Iris pigment epithelial cell (primary cell): ENCODE results near the gene ACTR2.
"Not testable (repeated sequence)": the region's sequence is repeated elsewhere in the genome, so short reads cannot be mapped to it uniquely, and the experiment has no call there.

Source experiments
- DNase-seq: peaks from one replicate; pipeline ENCODE4 v3.0.0-alpha.2; 2011; ENCODE audit warnings: low read depth

The ACTR2 gene

DNA sequence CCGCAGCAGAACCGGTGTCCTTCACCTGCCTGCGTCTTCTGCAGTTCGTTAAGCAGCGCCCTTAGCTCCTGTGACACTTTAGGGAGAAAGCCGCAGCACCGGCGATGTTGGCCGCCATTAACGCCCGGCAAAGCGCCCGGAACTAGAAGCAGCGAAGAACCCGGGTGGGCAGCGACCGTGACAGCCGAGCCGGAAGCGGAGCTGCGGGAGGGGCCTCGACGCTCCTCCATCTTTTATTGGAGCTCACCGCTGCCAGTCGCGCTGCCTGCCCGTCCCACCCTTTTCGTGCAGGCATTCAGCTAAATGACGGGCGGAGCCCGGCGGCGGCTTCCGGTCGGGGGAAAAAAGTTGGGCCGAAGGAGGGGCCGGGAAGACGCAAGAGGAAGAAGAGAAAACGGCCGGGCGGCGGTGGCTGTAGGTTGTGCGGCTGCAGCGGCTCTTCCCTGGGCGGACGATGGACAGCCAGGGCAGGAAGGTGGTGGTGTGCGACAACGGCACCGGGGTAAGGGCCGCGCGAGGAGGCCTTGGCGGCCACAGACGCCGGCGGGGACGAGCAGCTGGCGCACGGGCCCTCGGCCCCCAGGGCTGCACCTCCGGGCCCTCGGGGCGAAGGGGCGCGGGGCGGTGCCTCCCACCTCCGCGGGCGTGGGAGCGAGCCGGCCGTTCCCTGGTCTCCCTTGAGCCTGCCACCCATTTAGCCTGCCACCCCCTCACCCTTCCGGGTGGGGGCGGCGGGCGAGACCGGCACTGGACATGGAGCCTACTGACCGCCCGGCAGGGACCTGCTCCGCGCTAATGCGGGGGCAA, at the start of gene ACTR2:
Gene ACTR2 (plus strand): TSS at position 376 of the 807 bp plus-strand sequence. CDS start 79 bp downstream, at position 455.
- peak; percentile 98 for DNase-seq

DNA sequence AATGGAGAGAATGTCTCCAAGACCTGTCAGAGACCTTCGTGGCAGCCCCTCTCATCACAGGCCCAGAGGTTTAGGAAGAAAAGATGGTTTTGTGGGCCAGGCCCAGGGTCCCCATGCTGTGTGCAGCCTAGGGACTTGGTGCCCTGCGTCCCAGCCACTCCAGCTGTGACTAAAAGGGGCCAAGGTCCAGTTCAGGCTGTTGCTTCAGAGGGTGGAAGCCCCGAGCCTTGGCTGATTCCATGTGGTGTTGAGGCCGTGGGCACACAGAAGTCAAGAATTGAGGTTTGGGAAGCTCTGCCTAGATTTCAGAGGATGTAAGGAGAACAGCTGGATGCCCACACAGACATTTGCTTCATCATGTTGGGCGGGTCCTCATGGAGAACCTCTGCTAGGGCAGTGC, 45.1 kb upstream of the ACTR2 start:
- no peak for DNase-seq

DNA sequence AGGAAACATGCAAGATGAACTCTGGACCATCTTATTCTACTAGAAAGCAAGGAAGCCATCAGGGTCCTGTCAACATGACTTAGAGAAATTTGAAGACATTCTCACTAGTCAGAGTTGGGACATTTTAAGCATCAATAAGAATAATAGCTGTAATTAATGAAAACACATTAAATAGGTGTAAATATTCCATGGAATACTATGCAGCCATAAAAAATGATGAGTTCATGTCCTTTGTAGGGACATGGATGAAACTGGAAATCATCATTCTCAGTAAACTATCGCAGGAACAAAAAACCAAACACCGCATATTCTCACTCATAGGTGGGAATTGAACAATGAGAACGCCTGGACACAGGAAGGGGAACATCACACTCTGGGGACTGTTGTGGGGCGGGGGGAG, 44.2 kb upstream of the ACTR2 start:
- DNase-seq = not testable (repeated sequence)

DNA sequence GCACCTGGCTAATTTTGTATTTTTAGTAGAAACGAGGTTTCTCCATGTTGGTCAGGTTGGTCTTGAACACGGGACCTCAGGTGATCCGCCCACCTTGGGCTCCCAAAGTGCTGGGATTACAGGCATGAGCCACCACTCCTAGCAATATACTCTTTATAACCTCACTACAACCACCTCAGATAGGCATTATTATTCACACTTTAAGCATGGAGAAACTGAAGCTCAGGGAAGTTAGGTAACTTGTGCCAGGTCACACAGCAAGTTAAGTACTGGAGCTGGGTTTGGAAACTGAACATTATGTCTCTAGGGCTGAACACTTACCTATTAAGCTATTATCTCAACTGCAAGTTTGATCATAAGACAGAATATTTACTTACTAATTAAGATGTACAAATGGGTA, 42.6 kb upstream of the ACTR2 start:
- DNase-seq = no peak

DNA sequence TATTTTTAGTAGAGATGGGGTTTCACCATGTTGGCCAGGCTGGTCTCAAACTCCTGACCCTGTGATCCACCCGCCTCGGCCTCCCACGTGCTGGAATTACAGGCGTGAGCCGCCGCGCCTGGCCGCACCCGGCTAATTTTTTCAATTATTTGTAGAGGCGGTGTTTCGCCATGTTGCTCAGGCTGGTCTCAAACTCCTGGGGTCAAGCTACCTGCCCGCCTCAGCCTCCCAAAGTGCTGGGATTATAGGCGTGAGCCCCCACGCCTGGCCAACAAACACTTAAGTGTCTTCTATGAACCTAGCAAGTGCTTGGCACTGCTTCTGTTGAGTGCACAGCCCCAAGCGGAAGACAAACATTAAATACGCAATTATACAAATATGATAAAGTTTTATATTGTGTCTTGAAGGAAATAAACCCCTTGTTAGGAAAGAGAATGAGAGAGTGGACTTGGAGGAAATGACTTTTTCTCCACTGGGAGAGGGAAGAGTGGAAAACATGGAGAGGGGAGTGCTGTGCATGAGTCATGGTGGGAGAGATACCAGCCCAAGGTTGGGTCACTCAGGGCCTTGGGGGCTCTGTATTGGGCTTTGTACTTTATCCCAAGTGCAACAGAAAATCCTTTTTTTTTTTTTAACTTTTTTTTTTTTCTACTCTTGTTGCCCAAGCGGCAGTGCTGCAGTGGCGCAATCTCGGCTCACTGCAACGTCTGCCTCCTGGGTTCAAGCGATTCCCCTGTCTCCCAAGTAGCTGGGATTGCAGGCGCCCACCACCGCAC, 41.4 kb upstream of the ACTR2 start:
- DNase-seq = no peak

DNA sequence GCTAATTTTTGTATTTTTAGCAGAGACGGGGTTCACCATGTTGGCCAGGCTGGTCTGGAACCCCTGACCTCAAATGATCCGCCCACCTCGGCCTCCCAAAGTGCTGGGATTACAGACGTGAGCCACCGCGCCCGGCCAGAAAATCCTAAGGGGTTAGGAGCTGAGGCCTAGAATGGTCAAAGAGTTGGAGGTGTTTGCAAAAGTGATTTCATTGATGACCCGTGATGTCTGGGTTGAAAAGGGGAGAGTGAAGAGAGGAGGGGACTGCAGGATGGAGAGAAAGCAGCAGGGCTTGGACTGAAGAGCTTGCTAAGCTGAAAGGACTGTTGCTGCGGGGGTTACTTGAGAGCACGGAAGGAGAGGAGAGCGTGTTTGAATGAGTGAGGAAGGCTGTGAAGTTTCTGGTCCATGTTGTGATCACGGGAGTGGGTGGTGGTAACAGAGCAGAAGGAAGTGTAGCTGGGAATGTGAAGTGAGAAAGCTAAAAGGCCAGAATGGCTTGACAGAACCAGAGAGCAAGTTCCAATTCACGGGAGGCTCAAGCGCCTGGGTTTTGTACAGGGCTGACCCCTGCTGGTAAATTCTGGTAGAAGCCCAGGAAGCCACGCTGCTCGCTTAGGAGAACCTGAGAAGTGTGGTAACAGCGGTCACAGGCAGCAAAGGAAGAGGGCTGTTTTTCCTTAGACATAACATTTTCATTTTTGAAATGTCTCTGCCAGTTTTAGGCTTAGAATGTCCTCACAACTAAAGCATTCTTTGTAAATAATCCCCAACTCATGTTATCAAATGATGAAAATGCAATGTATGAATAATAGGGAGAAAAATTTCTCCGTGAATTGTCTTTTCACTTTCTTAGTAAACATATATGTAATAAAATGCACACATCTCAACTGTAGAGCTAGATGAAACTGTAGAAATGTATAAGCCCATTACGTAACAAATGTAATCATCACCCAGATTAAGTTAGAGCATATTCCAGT, 40.5 kb upstream of the ACTR2 start:
- DNase-seq = peak; percentile 85

DNA sequence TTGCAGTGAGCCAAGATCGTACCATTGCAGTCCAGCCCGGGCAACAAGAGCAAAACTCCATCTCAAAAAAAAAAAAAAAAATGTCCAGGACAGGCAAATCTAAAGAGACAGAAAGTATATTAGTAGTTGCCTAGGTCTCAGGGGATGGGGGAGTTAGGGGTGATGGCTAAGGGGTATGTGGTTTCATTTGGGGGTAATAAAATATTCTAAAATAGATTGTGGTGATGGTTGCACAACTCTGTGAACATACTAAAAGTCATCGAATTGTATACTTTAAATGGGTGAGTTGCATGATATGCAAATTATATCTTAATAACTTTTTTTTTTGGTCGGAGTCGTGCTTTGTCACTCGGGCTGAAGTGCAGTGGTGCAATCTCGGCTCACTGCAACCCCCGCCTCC, 34.2 kb upstream of the ACTR2 start:
- no peak for DNase-seq

DNA sequence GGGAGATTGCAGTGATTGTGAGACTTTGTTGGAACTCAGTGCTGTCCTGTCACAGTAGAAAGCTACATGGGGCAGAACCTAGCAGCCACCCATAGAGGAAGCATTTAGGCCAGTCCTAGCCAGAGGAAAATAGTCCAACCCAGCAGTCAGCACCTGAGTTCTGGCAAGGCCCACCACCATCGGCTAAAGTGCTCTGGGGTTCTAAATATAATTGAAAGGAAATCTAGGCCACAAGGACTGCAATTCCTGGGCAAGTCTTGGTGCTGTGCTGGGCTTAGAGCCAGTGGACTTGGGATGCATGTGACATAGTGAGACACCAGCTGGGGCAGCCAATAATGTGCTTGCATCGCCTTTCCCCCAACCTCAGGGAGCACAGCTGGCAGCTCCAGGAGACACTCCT, 28.9 kb upstream of the ACTR2 start:
- no peak for DNase-seq

DNA sequence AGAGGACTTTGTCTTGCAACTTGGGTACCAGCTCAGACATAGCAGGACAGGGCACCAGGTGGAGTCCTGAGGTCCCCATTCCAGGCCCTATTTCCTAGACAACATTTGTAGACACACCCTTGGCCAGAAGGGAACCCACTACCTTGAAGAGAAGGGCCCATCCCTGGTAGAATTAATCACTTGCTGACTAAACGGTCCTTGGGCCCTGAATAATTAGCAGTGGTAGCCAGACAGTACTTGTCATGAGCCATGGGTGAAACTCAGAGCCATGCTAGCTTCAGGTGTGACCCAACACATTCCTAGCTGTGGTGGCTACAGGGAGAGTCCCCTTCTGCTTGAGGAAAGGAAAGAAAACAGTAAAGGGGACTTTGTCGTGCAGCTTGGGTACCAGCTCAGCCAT, 28.5 kb upstream of the ACTR2 start:
- DNase-seq = no peak

DNA sequence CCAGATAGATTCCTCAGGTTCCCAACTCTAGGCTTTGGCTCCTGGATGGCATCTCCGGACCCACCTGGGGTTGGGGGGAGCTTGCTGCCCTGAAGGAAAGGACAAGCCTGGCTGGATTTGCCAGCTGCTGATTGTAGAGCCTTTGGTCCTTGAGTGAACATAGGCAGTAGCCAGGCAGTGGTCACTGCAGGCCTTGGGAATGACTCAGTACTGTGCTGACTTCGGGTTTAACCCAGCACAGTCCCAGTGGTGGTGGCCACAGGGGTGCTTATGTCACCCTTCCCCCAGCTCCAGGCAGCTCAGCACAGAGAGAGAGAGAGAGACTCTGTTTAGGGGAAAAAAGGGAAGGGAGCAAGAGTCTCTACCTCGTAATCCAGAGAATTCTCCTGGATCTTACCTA, 27.7 kb upstream of the ACTR2 start:
- peak; percentile 41 for DNase-seq

DNA sequence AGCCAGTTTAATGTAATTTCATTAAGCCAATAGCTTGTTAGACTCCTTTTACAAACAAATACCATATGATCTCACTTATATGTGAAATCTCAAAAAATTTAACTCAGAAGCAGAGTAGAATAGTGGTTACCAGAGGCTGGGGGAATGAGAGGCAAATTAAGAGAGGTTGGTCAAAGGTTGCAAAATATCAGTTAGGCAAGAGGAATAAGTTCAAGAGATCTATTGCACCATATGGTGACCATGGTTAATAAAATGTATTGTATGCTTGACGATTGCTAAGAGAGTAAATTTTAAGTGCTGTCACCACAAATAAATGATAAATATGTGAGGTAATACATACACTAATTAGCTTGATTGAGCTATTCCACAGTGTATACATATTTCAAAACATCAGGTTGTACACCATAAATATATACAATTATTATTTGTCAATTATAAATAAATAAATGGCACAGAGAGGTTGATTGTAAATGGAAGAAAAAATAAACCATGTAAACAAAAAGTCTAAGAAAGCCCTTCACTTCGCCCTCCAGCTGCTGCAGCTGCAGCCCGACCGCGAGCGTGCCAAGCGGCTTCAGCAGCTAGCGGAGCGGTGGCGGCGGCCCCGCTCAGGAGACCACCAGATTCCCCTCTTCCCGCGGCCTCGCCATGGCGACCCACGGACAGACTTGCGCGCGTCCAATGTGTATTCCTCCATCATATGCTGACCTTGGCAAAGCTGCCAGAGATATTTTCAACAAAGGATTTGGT, 23.0 kb upstream of the ACTR2 start:
- no peak for DNase-seq

DNA sequence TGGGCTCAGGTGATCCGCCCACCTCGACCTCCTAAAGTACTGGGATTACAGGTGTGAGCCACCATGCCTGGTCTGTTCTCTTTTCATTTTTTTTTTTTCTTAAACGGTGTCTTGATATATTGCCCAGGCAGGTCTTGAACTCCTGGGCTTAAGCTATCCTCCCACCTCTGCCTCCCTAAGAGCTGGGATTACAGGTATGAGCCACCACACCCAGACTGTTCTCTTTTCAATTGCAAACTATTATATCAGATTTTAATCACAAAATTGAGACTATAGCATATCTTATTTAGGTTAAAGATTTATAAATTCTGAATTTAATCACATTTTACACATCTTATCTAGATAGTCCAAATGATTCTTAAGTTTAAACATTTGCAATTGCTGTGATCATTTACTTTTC, 15.5 kb upstream of the ACTR2 start:
- no peak for DNase-seq

DNA sequence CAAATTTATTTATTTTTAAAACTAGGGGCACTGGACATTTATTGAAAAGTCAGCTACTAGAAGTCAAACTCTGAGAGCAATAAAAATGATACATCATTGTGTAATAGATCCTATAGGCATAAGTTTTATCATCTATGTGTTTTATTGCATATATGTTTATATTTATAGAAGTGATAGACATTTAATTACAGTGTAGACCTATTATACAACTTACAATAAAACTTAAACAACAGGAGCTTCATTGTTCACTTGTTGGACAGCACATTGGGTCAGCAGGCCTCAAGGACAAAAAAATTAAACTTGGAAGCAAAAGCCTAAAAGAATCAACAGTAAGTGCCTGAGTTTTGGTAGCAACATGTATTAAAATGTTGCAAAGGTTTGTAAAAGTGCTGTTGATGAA, 15.0 kb upstream of the ACTR2 start:
- no peak for DNase-seq

DNA sequence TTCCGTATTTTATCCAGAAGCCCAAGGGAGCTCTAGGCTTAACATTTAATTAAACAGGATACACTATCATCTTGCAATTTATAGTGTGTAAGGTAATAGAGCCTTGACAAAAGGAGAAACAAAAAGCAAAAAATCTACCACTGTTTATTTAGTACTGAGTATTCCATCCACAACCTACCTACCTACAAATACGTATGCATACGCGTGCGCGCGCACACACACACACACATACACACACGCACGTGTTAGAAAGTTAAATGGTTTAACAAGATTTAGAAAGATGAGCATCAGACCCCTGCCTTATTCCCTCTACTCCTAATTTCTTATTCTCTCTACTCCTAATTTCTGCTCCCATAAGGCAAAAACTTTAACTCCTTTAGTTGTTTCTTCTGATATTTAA, 14.6 kb upstream of the ACTR2 start:
- no peak for DNase-seq

DNA sequence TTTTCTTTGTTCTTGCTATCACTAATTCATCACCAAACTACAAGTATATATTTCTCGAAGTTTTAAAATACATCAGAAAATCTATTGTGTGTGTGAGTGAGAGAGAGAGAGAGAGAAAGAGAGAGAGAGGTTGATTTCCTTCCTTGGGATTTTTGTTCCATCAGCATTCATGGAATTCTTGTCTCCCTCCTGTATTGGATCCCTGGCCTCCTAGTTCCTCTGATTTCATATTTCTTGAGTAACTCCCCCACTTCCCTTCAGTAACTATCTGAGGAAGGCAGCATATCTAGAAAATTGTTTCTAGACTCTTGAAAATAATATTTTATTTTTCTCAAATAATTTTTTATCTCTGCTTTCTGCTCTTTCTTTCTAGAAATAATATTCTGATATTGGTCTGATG, 13.3 kb upstream of the ACTR2 start:
- DNase-seq = no peak

DNA sequence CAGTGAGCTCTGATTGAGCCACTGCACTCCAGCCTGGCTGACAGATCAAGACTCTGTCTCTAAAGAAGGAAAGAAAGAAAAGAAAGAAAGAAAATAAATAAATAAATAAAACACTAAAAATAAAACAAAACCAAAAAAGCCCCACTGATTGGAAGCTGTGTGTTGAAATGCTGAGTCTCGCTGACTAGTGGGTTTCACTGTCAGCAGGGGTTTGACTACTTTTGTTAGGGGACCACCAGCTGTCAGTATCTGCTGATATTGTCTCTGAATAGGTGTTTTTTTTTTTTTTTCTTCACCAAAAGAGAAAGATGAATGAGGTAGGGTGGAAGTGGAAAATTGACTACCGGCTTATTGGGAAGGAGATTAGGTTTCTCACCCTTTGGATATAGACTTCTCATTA, 12.8 kb upstream of the ACTR2 start:
- no peak for DNase-seq

DNA sequence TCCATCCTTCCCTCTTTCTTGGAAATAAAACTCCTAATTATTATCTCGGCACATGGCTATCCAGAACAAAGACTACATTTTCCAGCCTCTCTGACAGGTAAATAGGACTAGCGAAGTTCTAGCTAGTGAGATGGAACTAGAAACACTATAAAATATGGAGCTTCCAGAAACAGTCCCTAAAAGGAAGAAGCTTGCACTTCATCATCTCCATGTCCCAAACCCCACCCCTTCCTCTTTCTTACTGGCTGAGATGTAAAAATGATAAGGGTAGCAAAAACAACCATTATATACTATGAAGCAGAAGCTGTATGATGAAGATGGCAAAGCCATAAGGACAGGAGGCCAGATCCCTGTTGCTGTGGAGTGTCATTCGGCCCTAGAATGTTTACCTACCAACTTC, 11.7 kb upstream of the ACTR2 start:
- no peak for DNase-seq

DNA sequence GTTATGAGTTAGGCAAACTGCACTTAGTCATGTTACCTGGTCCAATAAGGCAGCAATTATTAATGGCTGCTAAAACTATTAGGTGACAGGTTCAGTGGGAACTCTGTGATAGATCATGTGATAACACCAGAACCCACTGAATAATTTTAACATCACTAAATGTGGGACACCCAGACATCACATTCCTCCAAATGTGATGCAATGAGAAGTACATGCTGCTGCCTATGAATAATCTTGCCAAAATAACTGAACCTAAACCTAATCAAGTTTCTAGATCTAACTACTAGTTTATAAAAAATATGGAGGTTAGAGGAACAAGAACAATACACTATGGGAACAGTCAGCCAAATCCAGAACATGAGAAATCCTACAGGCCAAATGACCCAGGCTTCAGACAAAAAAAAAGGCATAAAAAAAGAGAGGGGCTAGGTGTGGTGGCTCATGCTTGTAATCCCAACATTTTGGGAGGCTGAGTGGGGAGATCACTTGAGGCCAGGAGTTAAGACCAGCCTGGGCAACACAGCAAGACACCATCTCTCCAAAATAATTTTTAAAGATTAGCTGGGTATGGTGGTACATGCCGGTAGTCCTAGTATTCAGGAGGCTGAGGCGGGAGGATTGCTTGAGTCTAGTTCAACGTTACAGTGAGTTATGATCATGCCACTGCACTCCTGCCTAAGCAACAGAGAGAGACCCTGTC, 7.0 kb upstream of the ACTR2 start:
- peak; percentile 28 for DNase-seq

DNA sequence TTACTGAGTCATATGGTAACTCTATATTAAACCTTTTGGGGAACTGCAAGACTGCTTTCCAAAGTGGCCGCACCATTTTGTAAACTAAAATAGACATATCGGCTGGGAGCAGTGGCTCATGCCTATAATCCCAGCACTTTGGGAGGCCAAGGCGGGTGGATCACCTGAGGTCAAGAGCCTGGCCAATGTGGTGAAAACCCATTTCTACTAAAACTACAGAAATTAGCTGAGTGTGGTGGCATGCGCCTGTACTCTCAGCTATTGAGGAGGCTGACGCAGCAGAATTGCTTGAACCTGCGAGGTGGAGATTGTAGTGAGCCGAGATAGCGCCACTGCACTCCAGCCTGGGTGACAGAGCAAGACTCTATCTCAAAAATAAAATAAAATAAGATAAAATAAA, 6.4 kb upstream of the ACTR2 start:
- not testable (repeated sequence) for DNase-seq

DNA sequence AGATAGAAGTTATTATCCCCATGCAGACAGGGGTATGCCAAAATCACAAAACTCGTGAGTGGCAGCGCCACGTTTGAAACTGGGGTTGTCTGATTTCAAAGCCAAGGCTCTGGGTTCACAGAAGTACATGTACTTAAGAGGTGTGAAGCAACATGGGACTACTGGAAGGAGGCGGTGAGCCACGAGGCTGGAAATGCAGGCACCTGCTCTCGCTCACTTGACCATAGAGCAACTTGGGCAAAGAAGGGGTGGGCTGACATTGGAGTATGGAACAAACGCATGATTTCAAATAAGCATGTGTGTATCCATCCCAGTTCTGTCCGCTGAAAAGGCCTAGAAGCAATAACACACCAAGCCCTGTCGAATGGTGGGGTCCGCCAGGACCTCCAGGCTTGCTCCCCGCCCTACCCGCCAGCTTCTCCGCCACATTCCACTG, 593 bp upstream of the ACTR2 start:
- DNase-seq = peak; percentile 49

DNA sequence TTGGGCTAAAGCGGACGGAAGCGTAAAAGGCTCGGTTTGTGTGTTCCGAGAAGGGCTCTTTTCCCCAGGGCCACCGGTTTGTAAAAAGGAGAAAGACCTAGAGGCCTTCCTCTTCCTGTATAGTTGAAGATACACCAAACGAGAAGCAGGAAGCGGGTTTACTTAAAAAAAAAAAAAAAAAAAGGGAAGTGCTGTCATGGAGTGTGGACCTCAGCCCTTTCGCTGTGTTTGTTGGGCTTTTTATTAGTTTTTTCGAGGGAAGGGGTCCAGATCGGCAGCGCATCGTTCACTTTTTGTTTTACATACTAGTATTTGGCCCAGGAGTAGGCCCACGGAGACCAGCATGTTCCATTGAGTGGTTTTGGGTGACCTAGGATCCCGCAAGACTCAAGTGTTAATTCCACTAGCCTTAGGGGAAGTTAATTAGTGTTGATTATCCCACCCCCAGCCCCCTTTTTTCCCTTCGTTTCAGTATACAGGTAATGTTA, 676 bp downstream of the ACTR2 start:
- DNase-seq = peak; percentile 40
